A172 (cell line): ENCODE measurements around the gene HLA-DRA. TPM values are rescaled to one million over a fixed set of nuclear protein-coding genes. Genes with fewer than 3 reads are reported as not detected.

Experiments
- DNase-seq: peaks from one replicate; pipeline ENCODE4 v3.0.0-alpha.2; 2015; ENCODE audit warnings: low spot score
- total RNA-seq: library from RNA; depleted of rRNA; stranded (reverse); fragments of >200 nt; shearing (Covaris generic); gene quantifications from 2 replicates; pipeline ENCODE4 v1.2.3, GENCODE V29; 2014; rRNA removed

HLA-DRA gene
- not detected in 2 replicates for total RNA-seq

GRCh38 chr6:32439602-32440214 is at the start of gene HLA-DRA:
Gene HLA-DRA, plus strand, starts transcription at chr6:32439887. Its CDS starts 64 bp downstream, at chr6:32439951.
- peak; percentile 52 for DNase-seq

DNA sequence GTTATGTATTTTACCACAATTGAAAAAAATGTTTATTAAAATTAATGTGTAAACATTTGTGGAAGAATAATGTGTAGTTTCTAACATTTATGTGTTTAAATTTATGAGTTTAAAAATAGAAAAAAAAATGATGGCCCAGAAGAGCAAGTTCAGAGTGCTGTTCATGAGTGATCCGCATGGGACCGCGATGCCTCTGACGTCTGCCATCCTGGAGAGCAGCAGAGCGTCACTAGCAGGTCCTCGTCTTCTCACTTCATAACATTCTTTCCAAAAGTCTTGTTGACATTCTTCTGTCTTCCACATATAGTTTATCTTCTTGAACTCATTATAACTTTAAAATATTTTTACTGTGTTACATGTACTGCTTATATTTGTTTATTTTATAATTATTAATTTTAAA is 48.2 kb upstream of the HLA-DRA start:
- no peak for DNase-seq

DNA sequence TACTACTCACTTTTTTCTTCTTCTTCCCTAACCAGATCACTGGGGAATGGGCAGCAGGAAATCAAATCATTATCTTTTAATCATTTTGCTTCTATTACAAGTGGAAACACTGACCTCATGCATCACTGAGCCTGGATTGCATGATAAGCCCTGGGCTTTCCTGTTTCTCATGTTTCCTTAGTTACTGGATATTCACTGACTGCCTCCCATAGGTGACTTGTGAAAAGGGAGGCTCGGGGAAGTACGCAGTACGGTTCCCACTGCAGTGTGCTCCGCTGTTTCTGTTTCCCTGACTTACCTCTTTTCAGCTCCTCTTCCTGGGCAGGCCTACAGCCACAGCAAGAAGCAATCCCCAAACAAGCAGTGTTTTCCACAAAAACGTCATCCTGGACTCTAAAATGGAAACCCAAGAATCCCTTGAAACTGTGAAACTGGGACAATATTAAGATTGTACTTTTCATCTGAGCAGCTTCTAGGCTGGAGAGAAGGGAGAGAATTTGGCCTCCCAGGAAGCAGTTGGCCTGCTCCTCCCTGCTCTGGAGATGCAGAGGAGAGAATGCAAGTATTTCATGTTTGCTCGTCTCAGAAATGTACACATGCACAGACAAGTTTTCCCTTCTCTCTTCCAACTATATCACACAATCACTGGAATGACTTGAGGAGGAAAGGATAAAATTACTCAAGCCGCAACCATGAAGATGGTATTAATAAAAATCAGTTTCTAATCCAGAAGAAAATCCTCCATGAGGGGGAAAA is 45.8 kb upstream of the HLA-DRA start:
- no peak for DNase-seq

DNA sequence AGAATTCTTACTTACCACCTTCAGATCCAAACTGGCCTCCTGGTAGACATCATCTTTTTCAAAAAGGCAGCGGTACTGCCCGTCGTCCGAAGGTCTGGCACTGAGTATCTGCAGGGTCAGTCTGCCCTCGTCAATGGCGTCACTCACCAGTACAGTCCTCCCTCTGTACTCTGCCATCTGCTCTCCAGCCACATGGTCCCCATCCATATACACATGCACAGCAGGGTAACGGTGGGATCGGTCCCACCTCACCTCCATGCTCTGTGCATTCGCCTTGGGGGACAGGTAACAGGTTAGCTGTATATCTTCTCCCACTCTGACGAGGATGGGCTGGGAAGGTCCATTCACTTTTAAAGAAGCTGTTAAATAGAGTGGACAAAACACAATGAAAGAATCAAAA is 43.7 kb upstream of the HLA-DRA start:
- no peak for DNase-seq

- DNase-seq = no peak
These were observed 42.3 kb upstream of the HLA-DRA start for GRCh38 chr6:32397252-32397920.

DNA sequence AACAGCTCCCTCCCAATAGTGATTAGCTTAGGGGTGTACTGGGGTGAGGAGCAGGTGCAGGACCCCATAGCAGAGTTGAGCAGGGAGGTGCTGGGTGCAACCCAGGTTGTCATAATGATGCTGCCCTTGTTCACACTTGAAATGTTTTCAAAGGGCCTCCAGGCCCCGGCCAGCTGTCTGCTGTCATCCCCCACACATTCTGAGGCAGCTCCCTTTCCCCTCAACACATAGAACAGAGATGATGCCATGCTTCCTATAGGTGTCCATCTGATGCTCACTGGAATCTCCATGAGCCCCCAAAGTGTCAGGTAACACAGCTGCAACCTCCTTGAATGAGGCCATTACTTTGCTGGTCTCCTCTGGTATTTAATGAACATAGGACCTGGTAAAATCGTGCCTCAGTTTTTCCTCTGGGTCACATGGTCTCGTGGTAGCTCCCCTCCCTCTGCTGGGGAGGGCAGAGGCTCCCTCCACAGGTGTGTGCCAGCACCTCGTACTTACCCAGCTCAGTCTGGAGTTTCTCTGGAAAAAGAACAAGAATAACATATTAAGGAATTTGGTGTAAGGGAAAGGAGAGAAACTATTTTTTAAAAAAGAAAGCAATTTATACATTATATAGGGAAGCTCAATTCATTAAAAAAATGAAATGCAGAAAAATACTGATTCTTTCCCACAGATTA is 38.3 kb upstream of the HLA-DRA start:
- DNase-seq = no peak

DNA sequence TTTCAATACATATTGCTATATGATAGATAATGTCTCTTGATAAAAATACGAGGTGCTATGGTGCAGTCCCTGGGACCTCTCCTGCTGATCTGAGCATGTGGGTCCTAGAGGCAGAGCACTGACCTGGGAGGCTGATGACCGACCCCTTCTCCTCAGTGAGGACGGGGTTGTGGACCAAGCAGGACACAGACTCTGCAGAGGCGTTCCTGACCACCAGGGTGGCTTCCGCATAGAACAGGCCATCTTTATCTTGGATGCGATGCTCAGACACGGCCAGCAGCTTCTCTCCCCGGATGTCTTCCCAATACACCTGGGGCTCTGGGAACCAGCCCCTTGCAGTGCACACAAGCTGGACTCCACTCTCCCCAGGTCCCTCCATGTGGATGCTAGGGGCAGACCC is 36.9 kb upstream of the HLA-DRA start:
- DNase-seq = no peak

DNA sequence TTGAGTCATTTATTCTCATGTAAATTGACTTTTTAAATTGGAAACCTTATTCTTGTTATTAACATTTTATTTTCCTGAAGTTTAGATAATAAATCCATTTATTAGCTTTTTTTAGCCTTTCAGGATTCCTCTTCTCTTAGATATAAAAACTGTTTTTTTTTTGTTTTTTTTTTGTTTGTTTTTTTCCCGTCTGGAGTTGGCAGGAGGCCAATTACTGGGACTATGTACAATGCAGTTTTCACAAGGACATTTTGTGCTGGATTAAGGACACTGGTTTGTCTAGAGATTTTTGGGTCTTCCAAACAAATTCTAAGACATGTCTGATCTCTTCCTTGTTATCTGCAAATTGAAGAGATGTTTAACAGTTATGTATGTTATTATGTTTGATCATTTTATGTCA is 34.0 kb upstream of the HLA-DRA start:
- DNase-seq = no peak

DNA sequence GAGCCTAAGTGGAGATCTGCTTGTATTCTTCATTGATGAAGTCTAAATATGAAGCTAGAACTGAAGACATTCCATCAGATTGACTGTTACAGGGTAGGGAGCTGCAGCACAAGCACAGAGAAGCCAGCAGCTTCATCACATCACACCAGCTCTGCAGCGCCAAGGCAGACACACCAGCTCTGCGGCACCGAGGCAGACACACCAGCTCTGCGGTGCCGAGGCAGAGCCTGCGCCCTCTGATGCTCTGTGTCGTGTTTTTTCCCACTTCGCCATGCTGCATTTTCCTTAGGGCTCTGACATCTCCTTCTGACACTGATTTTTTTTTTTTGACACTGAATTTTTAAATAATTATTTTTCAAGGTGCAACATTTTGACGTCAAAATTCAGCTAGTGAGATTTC is 33.5 kb upstream of the HLA-DRA start:
- DNase-seq = no peak

GRCh38 chr6:32406857-32407256 is 32.8 kb upstream of the HLA-DRA start, which contains the start of gene BTNL2:
Gene BTNL2, minus strand, starts transcription at chr6:32407181. Its CDS starts 58 bp downstream, at chr6:32407123.
- DNase-seq = no peak

GRCh38 chr6:32410906-32411305 is 28.8 kb upstream of the HLA-DRA start:
- no peak for DNase-seq

DNA sequence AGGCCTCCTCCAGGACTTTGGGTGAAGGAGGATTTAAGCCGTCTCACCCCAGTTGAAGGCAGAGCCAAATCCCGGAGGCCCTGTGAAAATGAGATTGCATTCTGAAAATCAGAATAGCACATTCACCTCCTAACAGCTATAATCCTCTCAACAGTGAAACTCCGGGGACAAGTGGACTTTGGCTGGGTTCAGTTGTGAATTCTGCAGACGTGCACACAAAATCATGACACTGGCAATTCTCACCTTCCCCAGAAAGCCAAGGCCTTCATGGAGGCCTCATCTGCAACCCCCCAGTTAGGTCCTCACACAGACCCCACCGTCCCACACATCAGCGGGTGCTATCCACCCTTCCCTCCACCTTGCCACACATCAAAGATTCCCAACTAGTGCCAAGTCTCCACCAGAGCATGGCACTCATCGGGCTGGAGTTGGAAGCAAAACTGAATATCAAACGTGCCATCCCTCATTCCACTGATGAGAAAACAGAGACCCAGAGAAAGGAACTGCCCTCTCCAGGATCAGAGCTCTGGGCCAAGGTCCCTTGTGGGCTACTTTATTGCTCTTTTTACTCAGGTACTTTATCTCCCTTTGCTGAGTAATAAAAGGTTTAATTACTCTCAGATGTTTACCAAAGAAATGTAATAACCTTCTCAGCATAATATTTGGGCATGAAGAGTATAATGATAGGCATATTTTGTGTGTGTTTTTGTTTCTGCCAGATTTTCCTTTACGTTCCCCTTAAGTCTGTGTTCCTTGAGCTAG is 27.9 kb upstream of the HLA-DRA start:
- no peak for DNase-seq

- DNase-seq = peak; percentile 60
These were observed 26.1 kb upstream of the HLA-DRA start for GRCh38 chr6:32413427-32414047.

DNA sequence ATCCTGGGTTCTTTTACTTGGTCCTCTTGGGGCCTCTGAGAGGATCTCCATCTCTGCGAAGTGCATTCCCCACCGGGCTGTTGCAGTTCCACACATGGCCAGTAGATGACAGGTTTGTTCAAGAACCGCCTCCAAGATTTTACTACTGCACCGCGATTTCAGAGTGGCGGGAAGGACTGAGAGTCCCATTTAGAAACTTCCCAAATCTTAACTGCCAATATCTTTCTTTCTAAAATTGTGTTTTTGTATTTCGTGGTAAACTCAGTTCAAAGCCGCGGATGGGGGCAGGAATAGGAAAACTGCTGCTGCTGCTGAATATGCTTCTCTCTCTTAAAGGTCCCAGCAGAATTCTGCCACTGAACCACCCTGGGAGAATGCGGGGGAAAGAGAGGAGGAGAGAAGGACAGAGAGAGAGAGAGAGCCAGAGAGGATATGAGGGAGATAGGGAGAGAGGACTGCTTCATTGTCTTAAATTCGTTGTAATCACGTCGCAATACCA is 24.1 kb upstream of the HLA-DRA start:
- peak; percentile 59 for DNase-seq

DNA sequence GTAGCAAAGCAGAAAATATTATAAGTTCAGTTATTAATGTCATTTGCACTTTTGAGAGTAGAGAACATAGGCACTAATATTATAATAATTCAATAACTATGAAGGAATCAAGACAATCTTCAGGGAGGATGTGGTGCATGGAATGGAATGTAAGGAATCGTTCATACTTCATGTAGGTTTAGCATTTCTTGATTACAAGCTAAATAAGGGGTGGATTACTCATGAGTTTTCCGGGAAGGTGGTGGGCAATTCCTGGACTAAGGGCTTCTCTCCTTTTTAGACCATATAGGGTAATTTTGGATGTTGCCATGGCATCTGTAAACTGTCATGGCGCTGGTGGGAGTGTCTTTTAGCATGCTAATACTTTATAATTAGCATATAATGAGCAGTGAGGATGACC is 23.7 kb upstream of the HLA-DRA start:
- no peak for DNase-seq

GRCh38 chr6:32424589-32425300 is 14.9 kb upstream of the HLA-DRA start:
- DNase-seq = no peak

- no peak for DNase-seq
These were observed 13.3 kb upstream of the HLA-DRA start for GRCh38 chr6:32426338-32426737.

- DNase-seq = no peak
These were observed 12.5 kb upstream of the HLA-DRA start for GRCh38 chr6:32427218-32427617.

DNA sequence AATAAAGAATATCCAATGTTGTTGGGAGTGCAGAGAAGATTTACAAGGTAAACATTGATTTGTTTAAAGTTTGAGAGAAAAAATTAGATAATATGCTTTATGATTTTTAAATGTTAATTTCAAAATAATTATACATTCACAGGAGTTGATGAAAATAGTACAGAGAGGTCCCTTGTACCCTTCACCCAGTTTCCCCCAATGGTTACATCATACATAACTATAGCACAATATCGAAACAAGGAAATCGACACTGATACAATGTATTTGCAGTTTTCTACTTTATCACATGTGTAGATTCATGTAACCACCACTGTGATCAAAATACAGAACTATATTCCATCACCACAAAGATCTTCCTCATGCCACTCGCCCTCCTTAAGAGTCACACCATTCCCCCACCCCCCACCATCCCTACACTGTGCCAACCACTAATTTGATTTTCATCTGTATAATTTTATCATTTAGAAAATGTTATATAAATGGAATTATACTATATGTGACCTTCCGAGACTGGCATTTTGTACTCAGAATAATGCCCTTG is 11.7 kb upstream of the HLA-DRA start:
- no peak for DNase-seq

- DNase-seq = no peak
These were observed 9.5 kb upstream of the HLA-DRA start for GRCh38 chr6:32430179-32430578.
